GM21723 (cell line): ENCODE measurements around the gene DDX17.

Experiments
- ATAC-seq: cut with Tn5 transposase; IDR thresholded peaks from one replicate; pipeline ENCODE4 v1.9.1; 2021; ENCODE audit warnings: mild to moderate bottlenecking, moderate library complexity; ENCODE audit not compliant: unreplicated experiment

The DDX17 gene

DNA sequence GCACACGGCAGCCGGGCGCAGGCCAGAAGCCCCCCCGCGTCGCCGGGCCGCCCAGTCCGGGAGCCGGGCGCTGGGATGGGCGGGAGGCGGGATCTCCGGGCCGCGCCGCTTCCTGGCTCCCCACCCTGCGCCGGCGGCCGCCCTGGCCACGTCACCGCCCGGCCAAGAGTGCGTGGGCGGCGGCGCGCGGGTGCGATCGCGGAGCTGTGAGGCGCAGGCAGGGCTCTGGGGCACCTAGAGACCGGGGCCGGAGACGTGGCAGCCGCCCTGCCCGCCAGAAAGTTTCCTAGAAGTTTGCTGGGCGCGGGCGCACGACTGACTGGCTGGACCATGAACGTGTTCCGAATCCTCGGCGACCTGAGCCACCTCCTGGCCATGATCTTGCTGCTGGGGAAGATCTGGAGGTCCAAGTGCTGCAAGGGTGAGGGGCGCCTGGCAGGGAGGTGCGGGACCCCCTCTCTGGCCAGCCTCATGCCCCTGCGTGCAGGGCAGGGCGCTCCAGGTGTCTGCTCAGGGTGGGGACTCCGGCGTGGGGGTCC, 38.1 kb downstream of the DDX17 start, which contains the start of gene KDELR3:
TSS of gene KDELR3 (plus strand) at position 193 of the 539 bp plus-strand sequence. CDS start at position 331, 138 bp downstream.
- ATAC-seq, result no peak

- no peak for ATAC-seq
Measured at GRCh38 chr22:38467438-38467903, 38.6 kb downstream of the DDX17 start.

DNA sequence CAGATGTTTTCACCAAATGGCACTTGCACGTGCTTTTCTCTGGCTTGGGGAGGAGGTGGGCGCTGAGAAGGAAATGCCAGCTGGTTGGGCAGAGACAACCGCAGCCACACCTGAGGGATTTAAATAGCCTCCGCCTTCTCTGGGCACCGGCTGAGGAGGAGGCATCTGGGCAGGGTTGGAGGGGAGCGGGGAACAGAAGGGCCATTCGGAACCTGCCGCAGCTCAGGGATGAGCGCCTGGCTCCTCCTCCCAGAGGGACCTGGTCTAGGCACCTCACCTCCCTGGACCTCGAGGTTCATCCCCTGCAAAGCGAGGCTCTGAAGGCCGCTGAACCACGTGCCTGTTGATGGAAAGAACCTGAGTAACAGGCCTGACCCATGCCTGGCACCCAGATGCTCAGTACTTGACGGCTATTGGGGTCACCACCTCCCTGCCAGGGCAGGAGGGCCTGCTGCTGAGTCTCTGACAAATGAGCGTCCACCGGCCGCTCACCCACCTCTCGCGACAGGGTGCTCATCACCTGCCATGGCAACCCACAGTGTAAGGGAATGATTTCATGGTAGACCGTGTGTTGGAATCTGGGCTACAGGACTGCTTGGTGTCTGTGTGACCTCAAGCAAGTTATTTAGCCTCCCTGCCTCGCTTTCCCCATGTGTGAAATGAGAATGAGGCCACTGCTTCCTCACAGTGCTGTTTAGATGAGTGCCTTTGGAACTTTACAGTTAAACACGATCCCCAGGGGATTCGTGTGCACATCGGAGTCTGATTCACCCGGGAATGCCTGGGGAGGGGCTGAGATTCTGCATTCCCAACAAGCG, 40.2 kb downstream of the DDX17 start:
- ATAC-seq, result no peak

GRCh38 chr22:38464992-38465672, 41.0 kb downstream of the DDX17 start:
- ATAC-seq, result no peak

DNA sequence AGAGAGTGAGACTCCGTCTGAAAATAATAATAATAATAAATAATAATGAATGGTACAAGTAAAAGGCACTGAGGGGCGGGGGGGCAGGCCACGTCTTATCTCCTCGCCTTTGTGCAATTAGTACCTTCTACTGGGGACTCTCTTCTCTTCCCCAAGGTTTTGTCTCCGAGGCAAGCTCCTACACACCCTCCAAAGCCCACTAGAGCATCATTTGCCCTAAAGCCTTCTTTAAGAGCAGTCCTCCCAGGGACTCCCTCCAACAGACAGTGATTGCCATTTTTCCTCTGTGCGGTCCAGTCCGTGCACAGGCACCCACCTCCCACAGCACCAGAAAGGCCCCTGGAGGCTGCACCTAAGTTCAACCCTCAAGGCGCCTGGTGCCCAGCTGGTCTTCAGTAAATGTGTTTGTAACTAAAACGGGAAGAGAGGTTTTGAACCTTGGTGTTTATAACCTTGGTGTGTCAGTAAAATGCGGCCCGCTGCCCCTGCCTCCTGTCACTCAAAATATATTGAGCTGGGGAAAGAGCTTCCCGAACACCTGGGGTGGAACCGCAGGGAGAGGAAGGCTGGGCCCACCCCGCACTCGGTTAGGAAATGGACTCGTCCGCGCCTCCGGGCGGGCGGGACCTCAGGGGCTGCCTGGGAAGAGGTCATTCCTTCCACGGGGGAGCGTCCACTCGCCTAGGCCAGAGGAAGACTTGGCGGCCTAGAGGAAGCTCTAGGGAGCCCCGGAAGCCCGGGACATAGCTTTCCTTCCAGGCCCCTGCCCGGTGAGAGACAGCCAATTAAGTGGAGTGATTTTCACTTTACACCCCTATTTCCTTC, 42.9 kb downstream of the DDX17 start:
- no peak for ATAC-seq

DNA sequence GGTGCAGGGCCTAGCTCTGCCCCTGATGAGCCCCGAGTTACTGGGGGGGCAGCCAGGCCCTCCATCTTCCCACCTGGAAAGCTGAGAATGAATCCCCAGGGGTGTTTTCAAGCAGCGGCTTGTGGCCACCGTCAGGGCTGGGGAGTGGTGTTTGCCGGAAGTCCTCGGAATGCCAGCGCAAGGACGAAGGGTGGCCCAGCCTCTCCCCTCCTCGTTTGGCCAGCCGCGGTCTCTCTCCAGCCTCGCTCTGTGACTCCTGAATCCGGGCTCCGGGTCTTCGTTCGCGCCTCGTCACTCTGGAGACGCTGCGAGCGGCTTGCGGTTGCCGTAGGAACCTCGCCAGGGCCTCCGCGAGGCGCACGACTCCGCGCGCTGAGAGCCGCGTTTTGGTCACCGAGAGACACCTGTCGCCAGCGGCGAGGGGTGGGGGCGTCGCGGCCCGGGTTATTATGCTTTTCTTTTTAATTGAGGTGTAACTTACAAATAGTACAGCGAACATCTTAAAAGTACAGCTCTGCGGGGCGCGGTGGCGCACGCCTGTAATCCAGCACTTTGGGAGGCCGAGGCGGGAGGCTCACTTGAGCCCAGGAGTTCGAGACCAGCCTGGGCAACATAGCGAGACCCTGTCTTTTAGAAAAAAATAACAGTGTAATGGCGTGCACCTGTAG, 44.6 kb downstream of the DDX17 start:
- no peak for ATAC-seq

- ATAC-seq, result no peak
Measured at GRCh38 chr22:38461057-38461413, 45.1 kb downstream of the DDX17 start.

GRCh38 chr22:38460426-38460840, 45.7 kb downstream of the DDX17 start:
- no peak for ATAC-seq

DNA sequence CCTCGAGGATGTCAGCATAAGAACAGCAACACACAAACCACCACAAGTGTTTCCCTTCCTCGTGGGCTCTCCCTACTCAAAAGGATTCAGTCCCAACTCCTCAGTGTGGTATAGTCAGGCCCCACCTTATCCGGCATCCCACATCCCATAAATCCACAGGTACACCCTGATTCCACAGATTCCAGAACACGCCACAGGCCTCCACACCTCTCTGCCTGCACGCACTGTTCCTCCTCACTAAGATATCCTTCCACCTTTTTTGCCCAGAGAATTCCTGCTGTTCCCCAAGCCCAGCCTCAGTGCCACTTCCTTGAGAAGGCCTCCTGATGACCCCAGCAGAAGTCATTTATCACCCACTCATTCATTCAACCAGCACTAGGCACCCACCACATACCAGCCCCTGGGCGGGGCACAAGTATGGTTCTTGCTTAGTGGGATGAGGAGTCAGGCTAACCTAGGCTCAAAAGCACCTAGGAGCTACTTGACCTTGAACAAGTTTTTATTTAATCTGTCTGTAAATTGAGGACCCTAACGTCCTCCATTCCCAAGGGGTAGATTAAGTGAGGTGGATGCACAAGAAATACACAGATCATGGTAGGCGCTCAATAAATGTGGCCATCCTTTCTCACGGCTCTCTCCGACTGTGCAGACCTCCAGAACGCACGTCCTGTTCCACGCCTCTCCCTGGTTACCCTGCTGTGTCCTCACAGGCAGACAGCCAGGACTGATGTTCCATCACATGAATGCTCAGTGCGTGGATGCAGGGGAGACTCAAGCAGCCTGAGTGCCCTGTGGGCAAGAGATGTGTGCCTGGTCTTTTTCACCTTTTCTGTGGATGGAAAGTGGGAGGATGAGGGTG, 49.0 kb downstream of the DDX17 start:
- no peak for ATAC-seq

GRCh38 chr22:38456272-38456835, 49.8 kb downstream of the DDX17 start:
- ATAC-seq, result no peak

DNA sequence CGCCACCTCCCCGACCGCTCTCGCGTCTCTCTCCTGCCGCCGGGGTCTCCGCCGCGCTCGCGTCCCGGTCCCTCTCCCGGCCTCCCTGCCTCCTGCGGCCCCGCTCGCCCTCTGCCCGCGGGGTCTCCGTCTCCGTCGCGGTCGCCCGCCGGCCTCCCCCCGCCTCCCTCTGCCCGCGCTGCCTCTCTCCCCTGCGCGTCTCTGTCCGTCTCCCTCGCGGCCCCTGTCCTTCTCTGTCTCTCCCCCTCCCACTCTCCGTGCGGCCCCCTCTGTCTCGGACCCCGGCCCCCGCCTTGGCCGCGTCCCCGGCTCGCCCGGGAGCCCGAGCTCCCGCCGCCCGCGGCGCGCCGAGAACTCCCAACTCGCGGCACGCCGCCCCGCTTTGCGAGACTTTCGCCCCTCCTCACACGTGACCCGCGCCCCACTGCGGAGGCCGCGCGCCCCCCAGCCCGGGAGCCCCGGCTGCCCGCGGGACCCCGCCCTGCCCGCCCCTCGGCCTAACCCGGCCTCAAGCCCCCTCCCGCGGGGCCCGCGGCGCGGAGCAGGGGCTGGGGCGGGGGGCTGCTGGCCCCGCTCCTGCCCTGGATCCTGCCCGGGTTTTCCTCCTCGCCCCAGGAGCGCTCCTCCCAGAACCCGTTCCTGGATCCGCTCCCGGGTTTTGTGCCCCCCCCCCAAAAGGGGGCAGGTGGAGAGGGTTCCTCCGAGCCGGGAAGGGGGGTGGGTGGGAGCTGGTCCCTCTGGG, 50.4 kb downstream of the DDX17 start:
- ATAC-seq, result no peak

DNA sequence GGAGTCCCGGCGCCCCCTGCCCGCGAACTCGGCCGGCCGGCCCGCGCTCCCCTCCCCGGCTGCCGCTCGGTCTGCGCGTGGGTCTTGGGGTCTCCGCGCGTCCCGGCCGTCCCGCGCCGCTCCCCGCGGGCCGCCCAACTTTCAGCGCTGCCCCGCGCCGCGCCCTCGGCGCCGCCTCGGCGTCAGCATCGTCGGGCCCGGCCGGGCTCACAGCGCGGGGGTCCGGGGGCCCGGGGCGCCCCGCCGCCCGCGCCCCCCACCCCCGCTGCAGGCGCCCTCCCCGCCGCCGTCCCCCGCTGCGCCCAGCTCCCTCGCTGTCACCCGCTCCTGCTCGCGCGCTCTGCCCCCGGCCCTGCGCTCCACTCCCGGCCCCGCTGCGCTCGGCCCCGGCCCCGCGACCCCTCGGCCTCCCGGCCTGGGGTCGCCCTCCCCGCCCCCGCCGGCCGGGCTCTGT, 51.0 kb downstream of the DDX17 start, which contains the start of gene KCNJ4:
TSS of gene KCNJ4 (minus strand) at position 124 of the 454 bp plus-strand sequence. CDS start 27,067 bp downstream, outside the sequence.
- no peak for ATAC-seq

- no peak for ATAC-seq
Measured at GRCh38 chr22:38454353-38455075, 51.6 kb downstream of the DDX17 start.

DNA sequence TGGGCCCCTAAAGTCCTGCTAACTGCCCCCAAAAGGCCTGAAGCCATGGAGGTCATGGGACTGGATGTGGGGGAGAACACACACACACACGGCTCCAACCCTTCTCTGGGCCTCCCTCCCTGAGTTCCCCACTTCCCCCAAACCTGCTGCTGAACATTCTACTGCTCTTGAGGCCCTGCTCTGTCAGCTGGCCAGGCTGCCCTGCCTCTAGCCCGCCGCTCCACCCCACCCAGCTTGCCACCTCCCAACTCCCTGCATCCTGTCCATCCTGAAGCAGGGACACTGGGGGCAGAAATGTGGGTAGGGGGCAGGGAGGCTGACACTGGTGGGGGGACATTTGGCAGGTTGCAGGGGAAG, 52.1 kb downstream of the DDX17 start:
- ATAC-seq, result no peak

GRCh38 chr22:38453066-38453672, 52.9 kb downstream of the DDX17 start:
- ATAC-seq, result no peak

GRCh38 chr22:38452373-38453065, 53.6 kb downstream of the DDX17 start:
- ATAC-seq, result no peak

DNA sequence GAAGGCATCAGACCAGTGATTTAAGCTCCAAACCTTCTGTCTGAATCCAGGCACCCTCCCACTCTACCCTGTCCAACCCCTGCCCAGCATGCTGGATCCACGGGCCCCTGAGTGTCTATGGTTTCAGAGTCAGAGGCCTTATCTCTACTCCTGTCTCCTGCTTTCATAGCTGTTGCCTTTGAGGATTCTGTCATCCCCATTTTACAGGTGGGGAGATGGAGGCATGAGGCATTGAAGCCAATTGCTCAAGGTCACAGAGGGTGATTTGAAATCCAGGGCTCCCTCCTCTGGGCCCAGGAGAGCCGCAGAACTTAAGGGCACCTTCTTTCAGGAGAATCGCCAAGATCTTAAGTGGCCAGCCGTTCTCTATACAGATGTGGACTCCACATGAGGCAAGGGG, 54.2 kb downstream of the DDX17 start:
- ATAC-seq, result no peak
